Measurements from ENCODE around the gene CASK.

DNA sequence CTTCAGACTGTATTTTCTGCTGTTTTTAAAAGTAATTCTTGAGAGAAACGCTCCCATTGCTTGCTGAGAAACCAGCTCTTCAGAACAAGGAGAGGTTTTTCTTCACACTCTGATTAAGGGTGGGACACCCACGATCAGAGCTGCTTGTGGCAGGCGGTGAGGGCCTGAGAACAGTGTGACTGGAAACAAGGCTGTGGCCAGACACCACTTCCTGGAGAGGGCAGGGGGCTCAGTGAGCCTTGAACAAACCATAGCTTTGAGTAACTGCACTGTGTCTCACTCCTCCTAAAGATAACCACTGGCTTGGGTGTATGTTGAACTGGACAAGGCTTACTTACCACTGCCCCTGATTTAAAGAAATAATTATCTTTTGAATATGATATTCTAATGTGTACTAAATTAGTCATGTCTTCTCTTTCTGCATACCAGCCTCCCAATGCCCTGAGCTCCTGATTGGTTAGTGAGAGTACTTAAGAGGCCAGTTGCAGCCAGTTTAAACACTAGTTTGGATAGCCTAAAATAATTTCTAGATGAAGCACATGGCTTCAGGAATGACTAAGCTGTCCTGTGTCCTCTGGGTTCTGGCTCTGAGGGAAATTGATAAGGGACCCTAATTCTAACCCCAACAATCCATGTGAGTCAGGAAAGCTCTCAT lies 203.1 kb downstream of the CASK start:
- no peak for TF ChIP-seq EZH2 (IDR thresholded peaks at IDR 0.05; ENCODE audit: low read length, missing control alignments)
- no peak for TF ChIP-seq CTCF (conservative IDR thresholded peaks at IDR 0.05 in 1 of 2, IDR thresholded peaks at IDR 0.05 in 1 of 2; ENCODE audit: low read depth in 1 of 2, low read length in 2 of 2)

Data from fibroblast of lung (primary cell).